Muscle layer of colon (tissue), 2 donors: ENCODE data around the gene ANKRD13B.

ENCODE experiments used
- H3K27ac ChIP-seq: one replicate; pipeline ENCODE4 v1.7.0; 2013; ENCODE audit warnings: low read depth, mild to moderate bottlenecking, low read length, moderate library complexity
- H3K27me3 ChIP-seq, 2 donors: one replicate each; pipeline ENCODE4 v1.7.0; 2013; ENCODE audit warnings: low read length in 2 of 2, mild to moderate bottlenecking in 2 of 2; ENCODE audit not compliant: insufficient read depth in 2 of 2, control insufficient read depth in 1 of 2
- H3K36me3 ChIP-seq: one replicate; pipeline ENCODE4 v1.7.0; 2013; ENCODE audit warnings: mild to moderate bottlenecking, low read length; ENCODE audit not compliant: insufficient read depth
- H3K4me1 ChIP-seq: one replicate; pipeline ENCODE4 v1.7.0; 2013; ENCODE audit warnings: mild to moderate bottlenecking, low read length; ENCODE audit not compliant: insufficient read depth
- H3K4me3 ChIP-seq, 2 donors: one replicate each; pipeline ENCODE4 v1.7.0; 2013; ENCODE audit warnings: low read length in 2 of 2, low read depth in 1 of 2, mild to moderate bottlenecking in 1 of 2, moderate library complexity in 1 of 2
- H3K9ac ChIP-seq: one replicate; pipeline ENCODE4 v1.7.0; 2013; ENCODE audit warnings: low read length
- H3K9me3 ChIP-seq: one replicate; pipeline ENCODE4 v1.7.0; 2013; ENCODE audit warnings: mild to moderate bottlenecking, low read length
- donor health status: abdominal sarcoma.
- donor health status: Adenocarcinoma of cecum.

ANKRD13B gene

GRCh38 chr17:29586676-29587469, 6.1 kb upstream of the ANKRD13B start:
- no peaks in the 10 kb centered on the region for H3K9me3 ChIP-seq
- peaks cover 57% of the 10 kb centered on the region for H3K4me1 ChIP-seq
- H3K27ac ChIP-seq = no peak overlapping the region
- H3K27me3 ChIP-seq = no peaks in the 10 kb centered on the region
- peaks cover 14% of the 10 kb centered on the region for H3K36me3 ChIP-seq
- no peak overlapping the region for H3K4me3 ChIP-seq
- no peak overlapping the region for H3K9ac ChIP-seq

- H3K4me1 ChIP-seq = peaks cover 64% of the 10 kb centered on the region
- peak overlapping the region; percentile 73 to 84 for H3K4me3 ChIP-seq
- H3K36me3 ChIP-seq = peaks cover 7% of the 10 kb centered on the region
- no peaks in the 10 kb centered on the region for H3K9me3 ChIP-seq
- peak overlapping the region; percentile 7 for H3K9ac ChIP-seq
- peak overlapping the region; percentile 96 for H3K27ac ChIP-seq
- no peaks in the 10 kb centered on the region for H3K27me3 ChIP-seq
Measured at GRCh38 chr17:29587591-29587990, 5.3 kb upstream of the ANKRD13B start.

- peak overlapping the region; percentile 73 to 84 for H3K4me3 ChIP-seq
- H3K27ac ChIP-seq = peak overlapping the region; percentile 96
- H3K36me3 ChIP-seq = peaks cover 2% of the 10 kb centered on the region
- H3K4me1 ChIP-seq = peaks cover 66% of the 10 kb centered on the region
- H3K9ac ChIP-seq = peak overlapping the region; percentile 60
- no peaks in the 10 kb centered on the region for H3K27me3 ChIP-seq
- no peaks in the 10 kb centered on the region for H3K9me3 ChIP-seq
Measured at GRCh38 chr17:29588017-29588561, 4.8 kb upstream of the ANKRD13B start.

GRCh38 chr17:29588562-29589411, 4.1 kb upstream of the ANKRD13B start:
- H3K4me3 ChIP-seq = peak overlapping the region; percentile 73 to 84
- H3K36me3 ChIP-seq = no peaks in the 10 kb centered on the region
- peak overlapping the region; percentile 96 for H3K27ac ChIP-seq
- peak overlapping the region; percentile 60 for H3K9ac ChIP-seq
- H3K27me3 ChIP-seq = no peaks in the 10 kb centered on the region
- peaks cover 66% of the 10 kb centered on the region for H3K4me1 ChIP-seq
- no peaks in the 10 kb centered on the region for H3K9me3 ChIP-seq

- H3K4me1 ChIP-seq = peaks cover 67% of the 10 kb centered on the region
- peak within 1 kb of the TSS; percentile 73 to 84 for H3K4me3 ChIP-seq
- peak within 1 kb of the TSS; percentile 60 for H3K9ac ChIP-seq
- no peaks in the 10 kb centered on the region for H3K27me3 ChIP-seq
- peak within 1 kb of the TSS; percentile 96 for H3K27ac ChIP-seq
- H3K36me3 ChIP-seq = no peaks in the 10 kb centered on the region
- no peaks in the 10 kb centered on the region for H3K9me3 ChIP-seq
Measured at GRCh38 chr17:29589524-29590410, 3.2 kb upstream of the ANKRD13B start, which contains the start of gene GIT1. Gene GIT1 (minus strand): TSS chr17:29589648. CDS start chr17:29589378, 270 bp downstream.

- Histone ChIP-seq H3K9me3 (no peaks in the 10 kb centered on the region), H3K27ac (peak overlapping the region; percentile 71), H3K27me3 (no peaks in the 10 kb centered on the region), H3K9ac (no peak overlapping the region), H3K4me1 (peaks cover 60% of the 10 kb centered on the region), H3K36me3 (no peaks in the 10 kb centered on the region), H3K4me3 (peak overlapping the region; percentile 68 to 70)
Measured at GRCh38 chr17:29590411-29591145, 2.4 kb upstream of the ANKRD13B start.

GRCh38 chr17:29591146-29591736, 1.7 kb upstream of the ANKRD13B start:
- H3K4me1 ChIP-seq = peaks cover 60% of the 10 kb centered on the region
- no peaks in the 10 kb centered on the region for H3K9me3 ChIP-seq
- H3K9ac ChIP-seq = no peak overlapping the region
- peak overlapping the region; percentile 71 for H3K27ac ChIP-seq
- no peaks in the 10 kb centered on the region for H3K36me3 ChIP-seq
- no peaks in the 10 kb centered on the region for H3K27me3 ChIP-seq
- H3K4me3 ChIP-seq = peak overlapping the region; percentile 25 to 68

- Histone ChIP-seq H3K4me3 (peak overlapping the region; percentile 25 to 68), H3K27me3 (no peaks in the 10 kb centered on the region), H3K36me3 (no peaks in the 10 kb centered on the region), H3K9ac (no peak overlapping the region), H3K4me1 (peaks cover 54% of the 10 kb centered on the region), H3K9me3 (no peaks in the 10 kb centered on the region), H3K27ac (peak overlapping the region; percentile 71)
Measured at GRCh38 chr17:29591737-29592608, 959 bp upstream of the ANKRD13B start.

GRCh38 chr17:29593591-29594518, 923 bp downstream of the ANKRD13B start:
- no peak overlapping the region for H3K27ac ChIP-seq

More at GRCh38 chr17:29593591-29594518, 923 bp downstream of the ANKRD13B start:
- Histone ChIP-seq H3K9me3 (no peaks in the 10 kb centered on the region), H3K4me1 (peaks cover 38% of the 10 kb centered on the region), H3K36me3 (no peaks in the 10 kb centered on the region), H3K27me3 (no peaks in the 10 kb centered on the region), H3K4me3 (peak overlapping the region; percentile 60 to 63), H3K9ac (no peak overlapping the region)
